HepG2 (cell line): ENCODE results near the gene ADAP2. TPM values are rescaled to one million over a fixed set of nuclear protein-coding genes. Genes with fewer than 3 reads are reported as not detected.

Experiments used
- ATAC-seq: fragments of 200-7000 bp; cut with Tn5 transposase; 3 replicates; pipeline ENCODE4 v1.9.1; 2020; ENCODE audit warnings: mild to moderate bottlenecking, moderate library complexity
- BruUV-seq: library from RNA; stranded (reverse); fragments of 400-500 nt; replicated peaks from 2 replicates; lab custom pipeline; 2021; lab: Mats Ljungman, UMichigan
- CTCF ChIA-PET: fragments of 300-600 bp; formaldehyde crosslinking; extraction: SDS; loops from one replicate; lab custom pipeline; 2021; ENCODE audit warnings: low total read pairs, inconsistent platforms, low intra/inter-chr PET ratio; lab: Yijun Ruan, JAX
- POLR2A ChIA-PET: fragments of 350-600 bp; sonication (Branson Sonifier 250); formaldehyde crosslinking; loops from one replicate; lab custom pipeline; 2020; ENCODE audit warnings: antibody characterized with exemption, inconsistent platforms; lab: Yijun Ruan, JAX
- DNase-seq: peaks from one replicate; pipeline ENCODE4 v3.0.0-alpha.2; 2015; ENCODE audit warnings: low spot score
- FAIRE-seq: peaks from 3 replicates; lab custom pipeline; 2011; peaks lifted over from hg19 to GRCh38; lab: Jason Lieb, UNC
- H2AFZ ChIP-seq: one replicate; pipeline ENCODE4 v1.6.1; 2011; ENCODE audit warnings: low read length, inconsistent platforms
- H3K27ac ChIP-seq: fragments of 300-600 bp; 3 replicates; pipeline ENCODE4 v1.8.0; 2011; ENCODE audit warnings: mixed run types, mild to moderate bottlenecking, mixed read lengths, low read length, inconsistent platforms; ENCODE audit not compliant: insufficient read depth; ENCODE audit errors: extremely low read length
- H3K27me3 ChIP-seq, 2 experiments: fragments of 200-600 bp in 1 of 2; 2 replicates in 1 of 2; 3 replicates in 1 of 2; pipeline versions ENCODE4 v1.6.0 to v1.8.0; 2011; ENCODE audit warnings: low read length in 2 of 2, mild to moderate bottlenecking in 2 of 2, moderate library complexity in 2 of 2, inconsistent platforms in 1 of 2; ENCODE audit not compliant: insufficient read depth in 2 of 2, control insufficient read depth in 1 of 2
- H3K36me3 ChIP-seq, 2 experiments: fragments of 200-600 bp in 1 of 2; replicated peaks in 1 of 2; 2 replicates in 1 of 2; 3 replicates in 1 of 2; pipeline versions ENCODE4 v1.5.1 to v1.8.0; 2011; ENCODE audit warnings: low read length in 2 of 2, inconsistent platforms in 1 of 2; ENCODE audit not compliant: insufficient read depth in 2 of 2, control insufficient read depth in 1 of 2
- H3K4me1 ChIP-seq: 2 replicates; pipeline ENCODE4 v1.5.1; 2012; ENCODE audit warnings: low read length, inconsistent platforms; ENCODE audit not compliant: insufficient read depth
- H3K4me2 ChIP-seq: 2 replicates; pipeline ENCODE4 v1.6.0; 2011; ENCODE audit warnings: low read depth, low read length, inconsistent platforms
- H3K4me3 ChIP-seq, 3 experiments: fragments of 200-600 bp in 1 of 3; sonication (generic), shearing (Covaris generic) in 1 of 3; replicated peaks in 1 of 3; 2 replicates each; pipeline ENCODE4 v1.5.1; 2011 to 2016; ENCODE audit warnings: low read length in 3 of 3, inconsistent platforms in 2 of 3, low read depth in 2 of 3, mild to moderate bottlenecking in 2 of 3, control low read depth in 1 of 3, mixed read lengths in 1 of 3; ENCODE audit not compliant: insufficient read depth in 1 of 3
- H3K79me2 ChIP-seq: one replicate; pipeline ENCODE4 v1.6.1; 2011; ENCODE audit warnings: low read length, inconsistent platforms; ENCODE audit not compliant: insufficient read depth
- H3K9ac ChIP-seq: 2 replicates; pipeline ENCODE4 v1.6.0; 2011; ENCODE audit warnings: mild to moderate bottlenecking, low read depth, low read length, inconsistent platforms; ENCODE audit not compliant: insufficient read depth
- H3K9me3 ChIP-seq: 2 replicates; pipeline ENCODE4 v1.5.1; 2012; ENCODE audit warnings: mild to moderate bottlenecking, low read length
- H4K20me1 ChIP-seq: 2 replicates; pipeline ENCODE4 v1.6.0; 2011; ENCODE audit warnings: inconsistent platforms, mild to moderate bottlenecking, low read length, moderate library complexity; ENCODE audit not compliant: insufficient read depth
- CCDC6 ChIP-seq: sonication (generic); formaldehyde crosslinking; IDR thresholded peaks from 2 replicates; pipeline ENCODE4 v1.8.1; 2022; ENCODE audit warnings: mild to moderate bottlenecking, missing genetic modification reagents, moderate library complexity
- HNF1A ChIP-seq, 2 experiments: sonication (generic) in 1 of 2; formaldehyde crosslinking in 1 of 2; IDR thresholded peaks; 2 replicates each; pipeline versions ENCODE4 v1.4.0 to v1.6.1; 2016 to 2020; ENCODE audit warnings: borderline replicate concordance in 1 of 2, low read depth in 1 of 2, mild to moderate bottlenecking in 1 of 2, missing genetic modification reagents in 1 of 2
- KLF13 ChIP-seq: sonication (generic); formaldehyde crosslinking; IDR thresholded peaks from 2 replicates; pipeline ENCODE4 v1.4.0; 2020; ENCODE audit warnings: mild to moderate bottlenecking, missing genetic modification reagents
- MATR3 ChIP-seq: sonication (generic); formaldehyde crosslinking; IDR thresholded peaks from 2 replicates; pipeline ENCODE4 v1.4.0; 2020; ENCODE audit warnings: missing genetic modification reagents
- NFE2L1 ChIP-seq: sonication (generic); formaldehyde crosslinking; IDR thresholded peaks from 2 replicates; pipeline ENCODE4 v1.4.0; 2020; ENCODE audit warnings: missing genetic modification reagents, mild to moderate bottlenecking, borderline replicate concordance
- NFRKB ChIP-seq: fragments of 450-650 bp; IDR thresholded peaks from 2 replicates; pipeline ENCODE4 v1.6.1; 2017
- NONO ChIP-seq, 2 experiments: fragments of 450-650 bp in 1 of 2; sonication (generic) in 1 of 2; formaldehyde crosslinking in 1 of 2; IDR thresholded peaks in 1 of 2; conservative IDR thresholded peaks in 1 of 2; 2 replicates each; pipeline versions ENCODE4 v1.6.1 to v1.8.0; 2017 to 2022; ENCODE audit warnings: mild to moderate bottlenecking in 1 of 2, missing genetic modification reagents in 1 of 2, moderate library complexity in 1 of 2
- SNAPC5 ChIP-seq: sonication (generic); formaldehyde crosslinking; IDR thresholded peaks from 2 replicates; pipeline ENCODE4 v1.8.1; 2023; ENCODE audit warnings: mild to moderate bottlenecking, missing genetic modification reagents, borderline replicate concordance
- ZNF230 ChIP-seq: sonication (generic); formaldehyde crosslinking; IDR thresholded peaks from 2 replicates; pipeline ENCODE4 v1.4.0; 2020; ENCODE audit warnings: mild to moderate bottlenecking, missing genetic modification reagents
- ZNF317 ChIP-seq: sonication (generic); formaldehyde crosslinking; IDR thresholded peaks from 2 replicates; pipeline ENCODE4 v1.5.0; 2020; ENCODE audit warnings: mild to moderate bottlenecking, missing genetic modification reagents
- ZNF354B ChIP-seq: sonication (generic); formaldehyde crosslinking; IDR thresholded peaks from 2 replicates; pipeline ENCODE4 v1.8.0; 2022; ENCODE audit warnings: mild to moderate bottlenecking, missing genetic modification reagents
- ZNF441 ChIP-seq: sonication (generic); formaldehyde crosslinking; IDR thresholded peaks from 2 replicates; pipeline ENCODE4 v1.7.0; 2021; ENCODE audit warnings: missing genetic modification reagents, borderline replicate concordance
- ZNF746 ChIP-seq: sonication (generic); formaldehyde crosslinking; IDR thresholded peaks from 2 replicates; pipeline ENCODE4 v1.8.0; 2022; ENCODE audit warnings: mild to moderate bottlenecking, missing genetic modification reagents
- ZNF776 ChIP-seq: sonication (generic); formaldehyde crosslinking; IDR thresholded peaks from 2 replicates; pipeline ENCODE4 v1.4.0; 2020; ENCODE audit warnings: mild to moderate bottlenecking, missing genetic modification reagents
- ZSCAN22 ChIP-seq: sonication (generic); formaldehyde crosslinking; IDR thresholded peaks from 2 replicates; pipeline ENCODE4 v1.4.0; 2020; ENCODE audit warnings: mild to moderate bottlenecking, missing genetic modification reagents
- ZSCAN31 ChIP-seq: sonication (generic); formaldehyde crosslinking; IDR thresholded peaks from 2 replicates; pipeline ENCODE4 v1.5.0; 2020; ENCODE audit warnings: low read depth, mild to moderate bottlenecking, missing genetic modification reagents
- WGBS: methylation state at CpG from one replicate; pipeline ENCODE4 v1.1.6; 2017; ENCODE audit warnings: low lambda C conversion rate; 5-methylcytosine and 5-hydroxymethylcytosine counted together
- in situ Hi-C: cut with HindIII; loops from 2 replicates; pipeline ENCODE4 v1.10.0; 2017; ENCODE audit warnings: low pct_unique_long_range_greater_than_20kb; ENCODE audit not compliant: extremely low pct_ligation_motif_present
- intact Hi-C: fragments of 100-400 bp; cut with micrococcal nuclease; formaldehyde crosslinking; loops from one replicate; pipeline ENCODE4 v1.10.0; 2022; ENCODE audit not compliant: unreplicated experiment
- polyA plus RNA-seq, 8 experiments: library from polyadenylated mRNA; depleted of rRNA in 3 of 8; stranded (reverse) in 7 of 8; unstranded in 1 of 8; fragments of >200 nt; fragmentation: Illumina TruSeq in 4 of 8; extraction: Trizol in 4 of 8; gene quantifications; 2 replicates each; pipeline versions ENCODE4 v1.2.1 to v1.2.3, GENCODE V29; 2011 to 2016; ENCODE audit warnings: low read depth in 4 of 8, missing spikeins in 1 of 8, mixed read lengths in 1 of 8; ENCODE audit not compliant: insufficient read depth in 1 of 8
- total RNA-seq, 5 experiments: library from RNA; depleted of rRNA; stranded (reverse); fragments of >200 nt; fragmentation: Illumina TruSeq; extraction: Trizol; gene quantifications; 2 replicates each; pipeline ENCODE4 v1.2.3, GENCODE V29; 2016; ENCODE audit warnings: low read depth in 1 of 5

ADAP2 gene
- total and polyA plus RNA-seq, 2 of the 13 experiments (the other 11 are each of a cell fraction or from before 2014, with no cell fraction given): 0.51 to 0.70 TPM

- ChIA-PET POLR2A (no interaction called here), CTCF (no interaction called here)
- ATAC-seq (peak; percentile 27; the same call in 1 of the 3 replicates), FAIRE-seq (no peak), DNase-seq (no peak)
- no peak overlapping the region for H2AFZ ChIP-seq
- WGBS: 0% methylated on average over 3 of the region's 3 CpGs
- no peaks in the 10 kb centered on the region for H3K79me2 ChIP-seq
- H3K9ac ChIP-seq: no peak overlapping the region
- peaks cover 7% of the 10 kb centered on the region for H3K4me1 ChIP-seq
- H3K4me3 ChIP-seq: no peak overlapping the region
- peak overlapping the region; percentile 14; the same call in 1 of the 2 replicates for H3K4me2 ChIP-seq
- in situ Hi-C loops (no loop called here), intact Hi-C loops (no loop called here)
- no peaks in the 10 kb centered on the region for H3K27me3 ChIP-seq
- H4K20me1 ChIP-seq: no peaks in the 10 kb centered on the region
- no peak overlapping the region for H3K27ac ChIP-seq
- TF ChIP-seq NFE2L1 (CRISPR knock-in tag) (no peak), HNF1A (IDR thresholded peaks at IDR 0.05; ENCODE audit: low read depth) (peak; percentile 35; the same call in 1 of the 2 replicates), HNF1A (CRISPR knock-in tag; IDR thresholded peaks at IDR 0.05; ENCODE audit: borderline replicate concordance) (no peak)
- no TSS peak for BruUV-seq
- H3K9me3 ChIP-seq: no peaks in the 10 kb centered on the region
- no peaks in the 10 kb centered on the region for H3K36me3 ChIP-seq
Observed at GRCh38 chr17:30996486-30996885, 74.7 kb downstream of the ADAP2 start.

- no TSS peak for BruUV-seq
- TF ChIP-seq NONO (IDR thresholded peaks at IDR 0.05): no peak
- TF ChIP-seq NONO (CRISPR knock-in tag; conservative IDR thresholded peaks at IDR 0.05): no peak
- TF ChIP-seq ZNF441 (CRISPR knock-in tag): no peak
- no peak for TF ChIP-seq NFRKB
- no peak for TF ChIP-seq ZNF776 (CRISPR knock-in tag)
- TF ChIP-seq CCDC6 (CRISPR knock-in tag): no peak
- TF ChIP-seq ZNF317 (CRISPR knock-in tag): no peak
- TF ChIP-seq KLF13 (CRISPR knock-in tag): no peak
- no peak for TF ChIP-seq ZNF230 (CRISPR knock-in tag)
- TF ChIP-seq ZNF746 (CRISPR knock-in tag): no peak
- no peak for TF ChIP-seq ZSCAN31 (CRISPR knock-in tag)
- TF ChIP-seq SNAPC5 (CRISPR knock-in tag): no peak
- TF ChIP-seq ZSCAN22 (CRISPR knock-in tag): no peak
- no peak for TF ChIP-seq MATR3
- TF ChIP-seq ZNF354B (CRISPR knock-in tag): no peak
Observed at GRCh38 chr17:30997270-30997669, 75.5 kb downstream of the ADAP2 start.

More at GRCh38 chr17:30997270-30997669, 75.5 kb downstream of the ADAP2 start:
- in situ Hi-C loops (no loop called here), intact Hi-C loops (no loop called here)
- POLR2A ChIA-PET: no interaction called here
- no peak overlapping the region for H3K4me2 ChIP-seq
- ATAC-seq (peak; percentile 60; the same call in 2 of the 3 replicates), FAIRE-seq (no peak), DNase-seq (no peak)
- no peaks in the 10 kb centered on the region for H3K79me2 ChIP-seq
- CTCF ChIA-PET: no interaction called here
- H3K9me3 ChIP-seq: no peaks in the 10 kb centered on the region
- no peak overlapping the region for H3K4me3 ChIP-seq
- peaks cover 7% of the 10 kb centered on the region for H3K4me1 ChIP-seq
- no peaks in the 10 kb centered on the region for H4K20me1 ChIP-seq
- no peak overlapping the region for H3K27ac ChIP-seq
- H2AFZ ChIP-seq: no peak overlapping the region
- H3K27me3 ChIP-seq: no peaks in the 10 kb centered on the region
- no peak overlapping the region for H3K9ac ChIP-seq
- 57% methylated on average over 6 of the region's 6 CpGs for WGBS
- H3K36me3 ChIP-seq: no peaks in the 10 kb centered on the region
